Neural cell (in vitro differentiated cells): ENCODE results near the gene KRT73. TPM values are rescaled to one million over a fixed set of nuclear protein-coding genes. Genes with fewer than 3 reads are reported as not detected.

Experiments used
- H2AFZ ChIP-seq: fragments of 200-600, 300-800 bp; sonication (generic), shearing (Covaris generic); 2 replicates; pipeline ENCODE4 v1.6.0; 2014; ENCODE audit warnings: low read depth, mild to moderate bottlenecking, antibody characterized with exemption, low read length, moderate library complexity
- H3F3A ChIP-seq: fragments of 200-600 bp; shearing (Covaris generic); 2 replicates; pipeline ENCODE4 v1.6.1; 2016; ENCODE audit warnings: mild to moderate bottlenecking, moderate library complexity, mixed read lengths, antibody characterized with exemption, low read length; ENCODE audit not compliant: insufficient read depth, poor library complexity, severe bottlenecking
- H3K27ac ChIP-seq: fragments of 200-600, 300-800 bp; sonication (generic), shearing (Covaris generic); 2 replicates; pipeline ENCODE4 v1.5.1; 2014; ENCODE audit warnings: mild to moderate bottlenecking, low read length, moderate library complexity
- H3K27me3 ChIP-seq: fragments of 300-800, 200-600 bp; sonication (generic), shearing (Covaris generic); 2 replicates; pipeline ENCODE4 v1.6.0; 2014; ENCODE audit warnings: mild to moderate bottlenecking, low read depth, low read length, moderate library complexity; ENCODE audit not compliant: insufficient read depth
- H3K36me3 ChIP-seq: fragments of 300-800, 200-600 bp; sonication (generic), shearing (Covaris generic); 2 replicates; pipeline ENCODE4 v1.5.1; 2014; ENCODE audit warnings: mild to moderate bottlenecking, antibody characterized with exemption, low read length, moderate library complexity; ENCODE audit not compliant: insufficient read depth
- H3K4me2 ChIP-seq: fragments of 300-800, 200-600 bp; sonication (generic), shearing (Covaris generic); 2 replicates; pipeline ENCODE4 v1.6.0; 2014; ENCODE audit warnings: mild to moderate bottlenecking, low read length
- H3K4me3 ChIP-seq: fragments of 300-800, 200-600 bp; sonication (generic), shearing (Covaris generic); 2 replicates; pipeline ENCODE4 v1.5.1; 2014; ENCODE audit warnings: mild to moderate bottlenecking, low read length, moderate library complexity
- H3K79me2 ChIP-seq: fragments of 200-600 bp; shearing (Covaris generic); replicated peaks from 2 replicates; pipeline ENCODE4 v1.6.0; 2014; ENCODE audit warnings: mild to moderate bottlenecking, low read length, moderate library complexity; ENCODE audit not compliant: insufficient read depth
- H3K9ac ChIP-seq: fragments of 300-800, 200-600 bp; sonication (generic), shearing (Covaris generic); 2 replicates; pipeline ENCODE4 v1.6.1; 2016; ENCODE audit warnings: mild to moderate bottlenecking, low read length, mixed read lengths
- H3K9me2 ChIP-seq: fragments of 200-600 bp; shearing (Covaris generic); 2 replicates; pipeline ENCODE4 v1.6.1; 2016; ENCODE audit warnings: mild to moderate bottlenecking, low read length, mixed read lengths; ENCODE audit not compliant: insufficient read depth
- H3K9me3 ChIP-seq: fragments of 200-600, 300-800 bp; sonication (generic), shearing (Covaris generic); 2 replicates; pipeline ENCODE4 v1.6.1; 2016; ENCODE audit warnings: mild to moderate bottlenecking, mixed run types, low read length, moderate library complexity, mixed read lengths
- H4K20me1 ChIP-seq: fragments of 200-600 bp; shearing (Covaris generic); 2 replicates; pipeline ENCODE4 v1.6.1; 2016; ENCODE audit warnings: mild to moderate bottlenecking, mixed run types; ENCODE audit not compliant: insufficient read depth
- EP300 ChIP-seq: fragments of 450-650 bp; conservative IDR thresholded peaks from 2 replicates; pipeline ENCODE4 v1.6.1; 2014; ENCODE audit warnings: antibody characterized with exemption, mild to moderate bottlenecking, moderate library complexity; ENCODE audit not compliant: poor library complexity, severe bottlenecking
- EZH2 ChIP-seq: fragments of 200-600, 300-800 bp; shearing (Covaris generic), sonication (generic); IDR thresholded peaks from 2 replicates; pipeline ENCODE4 v1.6.1; 2014; ENCODE audit warnings: antibody characterized with exemption, low read length, borderline replicate concordance, mild to moderate bottlenecking; ENCODE audit not compliant: insufficient read depth, poor library complexity, severe bottlenecking
- MXI1 ChIP-seq: fragments of 450-650 bp; conservative IDR thresholded peaks from 2 replicates; pipeline ENCODE4 v1.6.1; 2014; ENCODE audit warnings: antibody characterized with exemption, mild to moderate bottlenecking; ENCODE audit not compliant: poor library complexity, severe bottlenecking
- POLR2AphosphoS5 ChIP-seq: IDR thresholded peaks from 2 replicates; pipeline ENCODE4 v1.6.1; 2012
- RAD21 ChIP-seq: fragments of 450-650 bp; conservative IDR thresholded peaks from 2 replicates; pipeline ENCODE4 v1.6.1; 2014; ENCODE audit warnings: antibody characterized with exemption, mild to moderate bottlenecking, moderate library complexity
- SMC3 ChIP-seq: fragments of 450-650 bp; conservative IDR thresholded peaks from 2 replicates; pipeline ENCODE4 v1.6.1; 2014; ENCODE audit warnings: antibody characterized with exemption, mild to moderate bottlenecking, moderate library complexity; ENCODE audit not compliant: poor library complexity
- TAF1 ChIP-seq: IDR thresholded peaks from 2 replicates; pipeline ENCODE4 v1.6.1; 2012; ENCODE audit warnings: low read depth
- polyA plus RNA-seq: library from polyadenylated mRNA; depleted of rRNA; stranded (reverse); fragments of >200 nt; gene quantifications from 2 replicates; pipeline ENCODE4 v1.2.3, GENCODE V29; 2014
- TF ChIP-seq, protein P1 (sequence below): IDR thresholded peaks from 2 replicates; pipeline ENCODE4 v1.6.1; 2012; ENCODE audit warnings: borderline replicate concordance
- TF ChIP-seq, protein P2 (sequence below): fragments of 450-650 bp; IDR thresholded peaks from 2 replicates; pipeline ENCODE4 v1.5.1; 2014; ENCODE audit warnings: antibody characterized with exemption, mild to moderate bottlenecking, moderate library complexity; ENCODE audit not compliant: poor library complexity, severe bottlenecking

KRT73 gene
- polyA plus RNA-seq, 1 donor from 2014 or later, result not detected

DNA sequence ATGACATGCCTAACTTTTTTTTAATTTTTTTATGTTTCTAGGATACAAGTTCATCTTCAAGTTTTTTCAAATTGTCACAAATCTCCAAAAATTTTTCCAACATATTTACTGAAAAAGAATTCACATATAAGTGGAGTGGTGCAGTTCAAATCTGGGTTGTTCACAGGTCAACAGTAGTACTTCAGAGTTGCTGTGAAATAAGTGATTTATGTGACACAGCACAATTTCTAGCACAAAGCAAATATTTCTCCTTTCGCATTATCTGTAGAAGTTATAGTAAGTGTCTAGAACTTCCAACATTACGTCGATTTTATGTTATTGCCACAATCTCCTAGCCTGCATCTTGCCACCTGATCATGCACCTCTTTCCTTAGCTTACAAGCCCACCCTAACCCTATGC lies 43.3 kb upstream of the KRT73 start:
- H3K36me3 ChIP-seq, result no peaks in the 10 kb centered on the region
- no peaks in the 10 kb centered on the region for H3K9me2 ChIP-seq
- no peaks in the 10 kb centered on the region for H3K9me3 ChIP-seq
- no peak overlapping the region for H3K27ac ChIP-seq
- H2AFZ ChIP-seq, result no peak overlapping the region
- no peak overlapping the region for H3K4me2 ChIP-seq
- no peaks in the 10 kb centered on the region for H3F3A ChIP-seq
- no peak overlapping the region for H3K4me3 ChIP-seq
- no peak overlapping the region for H3K9ac ChIP-seq
- no peaks in the 10 kb centered on the region for H4K20me1 ChIP-seq
- TF ChIP-seq MXI1, result no peak
- TF ChIP-seq, protein P1, sequence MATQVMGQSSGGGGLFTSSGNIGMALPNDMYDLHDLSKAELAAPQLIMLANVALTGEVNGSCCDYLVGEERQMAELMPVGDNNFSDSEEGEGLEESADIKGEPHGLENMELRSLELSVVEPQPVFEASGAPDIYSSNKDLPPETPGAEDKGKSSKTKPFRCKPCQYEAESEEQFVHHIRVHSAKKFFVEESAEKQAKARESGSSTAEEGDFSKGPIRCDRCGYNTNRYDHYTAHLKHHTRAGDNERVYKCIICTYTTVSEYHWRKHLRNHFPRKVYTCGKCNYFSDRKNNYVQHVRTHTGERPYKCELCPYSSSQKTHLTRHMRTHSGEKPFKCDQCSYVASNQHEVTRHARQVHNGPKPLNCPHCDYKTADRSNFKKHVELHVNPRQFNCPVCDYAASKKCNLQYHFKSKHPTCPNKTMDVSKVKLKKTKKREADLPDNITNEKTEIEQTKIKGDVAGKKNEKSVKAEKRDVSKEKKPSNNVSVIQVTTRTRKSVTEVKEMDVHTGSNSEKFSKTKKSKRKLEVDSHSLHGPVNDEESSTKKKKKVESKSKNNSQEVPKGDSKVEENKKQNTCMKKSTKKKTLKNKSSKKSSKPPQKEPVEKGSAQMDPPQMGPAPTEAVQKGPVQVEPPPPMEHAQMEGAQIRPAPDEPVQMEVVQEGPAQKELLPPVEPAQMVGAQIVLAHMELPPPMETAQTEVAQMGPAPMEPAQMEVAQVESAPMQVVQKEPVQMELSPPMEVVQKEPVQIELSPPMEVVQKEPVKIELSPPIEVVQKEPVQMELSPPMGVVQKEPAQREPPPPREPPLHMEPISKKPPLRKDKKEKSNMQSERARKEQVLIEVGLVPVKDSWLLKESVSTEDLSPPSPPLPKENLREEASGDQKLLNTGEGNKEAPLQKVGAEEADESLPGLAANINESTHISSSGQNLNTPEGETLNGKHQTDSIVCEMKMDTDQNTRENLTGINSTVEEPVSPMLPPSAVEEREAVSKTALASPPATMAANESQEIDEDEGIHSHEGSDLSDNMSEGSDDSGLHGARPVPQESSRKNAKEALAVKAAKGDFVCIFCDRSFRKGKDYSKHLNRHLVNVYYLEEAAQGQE, result no peak
- TF ChIP-seq EZH2, result no peak
- no peak for TF ChIP-seq SMC3
- TF ChIP-seq RAD21, result no peak
- no peak for TF ChIP-seq POLR2AphosphoS5
- no peak for TF ChIP-seq EP300
- no peak for TF ChIP-seq TAF1
- TF ChIP-seq, protein P2, sequence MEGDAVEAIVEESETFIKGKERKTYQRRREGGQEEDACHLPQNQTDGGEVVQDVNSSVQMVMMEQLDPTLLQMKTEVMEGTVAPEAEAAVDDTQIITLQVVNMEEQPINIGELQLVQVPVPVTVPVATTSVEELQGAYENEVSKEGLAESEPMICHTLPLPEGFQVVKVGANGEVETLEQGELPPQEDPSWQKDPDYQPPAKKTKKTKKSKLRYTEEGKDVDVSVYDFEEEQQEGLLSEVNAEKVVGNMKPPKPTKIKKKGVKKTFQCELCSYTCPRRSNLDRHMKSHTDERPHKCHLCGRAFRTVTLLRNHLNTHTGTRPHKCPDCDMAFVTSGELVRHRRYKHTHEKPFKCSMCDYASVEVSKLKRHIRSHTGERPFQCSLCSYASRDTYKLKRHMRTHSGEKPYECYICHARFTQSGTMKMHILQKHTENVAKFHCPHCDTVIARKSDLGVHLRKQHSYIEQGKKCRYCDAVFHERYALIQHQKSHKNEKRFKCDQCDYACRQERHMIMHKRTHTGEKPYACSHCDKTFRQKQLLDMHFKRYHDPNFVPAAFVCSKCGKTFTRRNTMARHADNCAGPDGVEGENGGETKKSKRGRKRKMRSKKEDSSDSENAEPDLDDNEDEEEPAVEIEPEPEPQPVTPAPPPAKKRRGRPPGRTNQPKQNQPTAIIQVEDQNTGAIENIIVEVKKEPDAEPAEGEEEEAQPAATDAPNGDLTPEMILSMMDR, result no peak
- no peaks in the 10 kb centered on the region for H3K79me2 ChIP-seq
- H3K27me3 ChIP-seq, result no peaks in the 10 kb centered on the region

DNA sequence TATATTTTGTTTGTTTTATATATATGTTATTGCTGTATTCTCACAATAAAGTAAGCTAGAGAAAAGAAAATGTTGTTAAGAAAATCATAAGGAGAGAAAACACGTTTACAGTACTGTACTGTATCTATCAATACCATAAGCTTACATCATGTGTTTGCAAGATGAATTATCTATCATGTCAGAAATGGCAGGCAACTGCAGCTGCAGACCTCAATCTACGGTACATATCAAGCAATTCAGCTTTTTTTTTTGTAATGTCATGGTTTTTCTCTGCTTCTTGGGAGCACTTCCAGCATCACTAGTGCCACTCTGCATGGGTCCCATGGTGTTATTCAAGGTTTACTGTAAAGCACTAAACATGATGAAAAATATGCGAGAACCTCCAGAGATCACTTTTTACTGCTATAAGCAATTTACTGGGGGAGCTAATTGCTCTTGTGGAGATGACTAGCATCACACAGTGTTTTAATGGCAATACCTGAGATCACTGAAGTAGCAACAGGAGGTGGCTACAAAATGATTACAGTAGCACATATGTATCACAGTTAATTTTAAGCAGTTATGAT lies 42.7 kb upstream of the KRT73 start:
- H3K9ac ChIP-seq, result no peak overlapping the region
- H4K20me1 ChIP-seq, result no peaks in the 10 kb centered on the region
- no peak overlapping the region for H2AFZ ChIP-seq
- no peak overlapping the region for H3K27ac ChIP-seq
- no peak overlapping the region for H3K4me3 ChIP-seq
- no peak overlapping the region for H3K4me2 ChIP-seq
- no peaks in the 10 kb centered on the region for H3K36me3 ChIP-seq
- no peaks in the 10 kb centered on the region for H3K27me3 ChIP-seq
- H3K9me3 ChIP-seq, result no peaks in the 10 kb centered on the region
- H3K79me2 ChIP-seq, result no peaks in the 10 kb centered on the region
- no peaks in the 10 kb centered on the region for H3F3A ChIP-seq
- H3K9me2 ChIP-seq, result no peaks in the 10 kb centered on the region
- TF ChIP-seq POLR2AphosphoS5 (peak; percentile 22), TAF1 (no peak), EZH2 (no peak), EP300 (peak; percentile 42)
- TF ChIP-seq, protein P1, result no peak
